ENCODE measurements around the gene HNRNPA1. TPM values are rescaled to one million over a fixed set of nuclear protein-coding genes. Genes with fewer than 3 reads are reported as not detected.

The HNRNPA1 gene
- total RNA-seq (2022; extraction: Qiagen RNA extraction; ENCODE audit: low read depth), result 1,510 to 3,025 TPM (median 1,619 TPM) in 5 replicates

DNA sequence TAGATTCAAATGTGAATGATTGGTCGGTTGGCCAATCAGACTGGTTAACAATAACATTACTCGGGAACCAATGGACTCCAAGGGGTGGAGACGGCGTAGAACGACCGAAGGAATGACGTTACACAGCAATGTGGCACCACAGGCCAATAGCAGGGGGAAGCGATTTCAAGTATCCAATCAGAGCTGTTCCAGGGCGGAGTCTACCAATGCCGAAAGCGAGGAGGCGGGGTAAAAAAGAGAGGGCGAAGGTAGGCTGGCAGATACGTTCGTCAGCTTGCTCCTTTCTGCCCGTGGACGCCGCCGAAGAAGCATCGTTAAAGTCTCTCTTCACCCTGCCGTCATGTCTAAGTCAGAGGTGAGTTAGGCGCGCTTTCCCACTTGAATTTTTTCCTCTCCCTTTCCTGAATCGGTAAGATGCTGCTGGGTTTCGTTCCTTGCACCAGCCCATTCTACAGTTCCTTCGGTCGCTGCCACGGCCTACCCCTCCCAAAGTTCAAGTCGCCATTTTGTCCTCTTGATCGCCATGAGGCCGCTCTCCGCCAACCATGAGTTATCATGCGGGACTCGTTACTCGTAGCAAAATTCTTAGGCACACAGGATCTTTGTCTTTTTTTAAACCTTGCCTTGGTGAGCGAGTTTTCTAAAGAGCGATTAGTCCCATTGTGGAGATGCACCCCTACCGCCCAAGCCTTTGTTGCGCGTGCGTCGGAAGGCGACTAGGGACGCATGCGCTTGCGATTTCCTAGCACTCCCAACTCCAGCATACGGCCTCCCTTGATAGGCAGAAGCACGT, at the start of gene HNRNPA1:
Gene HNRNPA1, plus strand, starts transcription at position 259 of the 793 bp plus-strand sequence. Its CDS starts 82 bp downstream, at position 341.

DNA sequence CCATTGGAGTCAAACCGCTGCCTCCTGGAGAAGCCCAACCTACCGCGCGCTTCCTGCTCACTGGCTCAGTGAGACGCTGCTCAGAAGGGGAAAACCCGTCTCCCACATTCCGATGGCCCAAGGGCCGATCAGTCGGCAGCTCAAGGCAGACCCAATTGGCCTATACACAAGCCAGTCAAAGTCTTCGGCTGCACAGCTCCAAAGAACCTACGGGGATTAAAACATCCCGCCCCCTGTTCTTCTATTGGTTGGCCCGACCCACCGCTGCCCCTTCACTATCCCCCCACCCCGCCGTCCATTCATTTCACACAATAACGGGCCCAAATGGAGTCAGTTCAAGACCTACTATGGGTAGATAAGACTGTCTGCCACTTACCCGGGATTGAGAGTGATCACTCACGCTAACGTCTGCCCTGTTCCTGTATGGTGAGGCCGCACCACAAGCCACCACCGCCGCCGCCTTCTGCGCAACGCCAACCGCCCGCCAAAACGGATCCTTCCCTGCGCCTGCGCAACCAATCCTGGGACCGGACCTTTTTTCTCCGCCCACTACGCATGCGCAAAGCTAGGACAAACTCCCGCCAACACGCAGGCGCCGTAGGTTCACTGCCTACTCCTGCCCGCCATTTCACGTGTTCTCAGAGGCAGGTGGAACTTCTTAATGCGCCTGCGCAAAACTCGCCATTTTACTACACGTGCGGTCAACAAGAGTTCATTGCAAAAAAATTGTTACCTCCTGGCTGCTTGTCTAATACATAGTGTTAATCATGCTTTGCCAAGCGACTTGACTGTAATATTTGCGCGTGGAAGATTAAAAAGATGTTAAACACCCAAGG, 676 bp upstream of the HNRNPA1 start, which contains the start of gene CBX5:
Gene CBX5, minus strand, starts transcription at position 491 of the 836 bp plus-strand sequence. CDS start 22,472 bp downstream, outside the sequence.

DNA sequence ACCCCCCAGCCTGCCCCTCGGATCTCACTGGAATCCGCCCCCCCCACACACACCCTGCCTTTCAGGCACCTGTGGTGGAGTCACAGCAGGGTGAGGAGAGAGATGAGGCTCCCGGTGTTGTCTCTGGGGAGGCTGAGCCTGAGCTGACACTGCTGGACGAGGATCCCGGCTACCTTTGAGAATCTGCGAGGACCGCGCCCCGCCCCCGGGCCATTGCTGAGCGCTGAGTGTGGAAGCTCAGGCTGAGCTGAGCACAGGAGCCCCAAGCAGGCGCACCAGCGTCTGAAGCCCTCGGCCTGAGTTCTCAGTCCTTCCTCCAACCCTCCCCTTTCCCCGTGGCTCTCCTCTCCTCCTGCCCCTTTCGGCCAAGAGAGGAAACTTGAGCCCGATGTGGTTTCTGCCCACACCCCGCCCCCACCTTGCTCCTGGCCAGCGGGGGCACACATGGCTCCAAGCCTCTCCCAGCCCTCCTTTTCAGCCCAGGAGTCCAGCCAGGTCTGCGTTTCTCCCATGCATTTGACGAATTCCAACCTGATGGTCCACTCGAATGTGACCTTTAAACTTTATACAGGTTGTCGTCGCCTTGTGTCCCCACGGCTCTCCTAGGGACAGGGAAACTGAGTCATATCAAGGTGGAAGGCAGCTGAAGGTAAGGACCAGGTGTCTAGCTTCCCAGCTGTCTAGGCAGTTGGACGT, 20.4 kb downstream of the HNRNPA1 start, which contains the start of gene NFE2:
Gene NFE2, minus strand, starts transcription at position 284 of the 696 bp plus-strand sequence. CDS start 5,767 bp downstream, outside the sequence.

DNA sequence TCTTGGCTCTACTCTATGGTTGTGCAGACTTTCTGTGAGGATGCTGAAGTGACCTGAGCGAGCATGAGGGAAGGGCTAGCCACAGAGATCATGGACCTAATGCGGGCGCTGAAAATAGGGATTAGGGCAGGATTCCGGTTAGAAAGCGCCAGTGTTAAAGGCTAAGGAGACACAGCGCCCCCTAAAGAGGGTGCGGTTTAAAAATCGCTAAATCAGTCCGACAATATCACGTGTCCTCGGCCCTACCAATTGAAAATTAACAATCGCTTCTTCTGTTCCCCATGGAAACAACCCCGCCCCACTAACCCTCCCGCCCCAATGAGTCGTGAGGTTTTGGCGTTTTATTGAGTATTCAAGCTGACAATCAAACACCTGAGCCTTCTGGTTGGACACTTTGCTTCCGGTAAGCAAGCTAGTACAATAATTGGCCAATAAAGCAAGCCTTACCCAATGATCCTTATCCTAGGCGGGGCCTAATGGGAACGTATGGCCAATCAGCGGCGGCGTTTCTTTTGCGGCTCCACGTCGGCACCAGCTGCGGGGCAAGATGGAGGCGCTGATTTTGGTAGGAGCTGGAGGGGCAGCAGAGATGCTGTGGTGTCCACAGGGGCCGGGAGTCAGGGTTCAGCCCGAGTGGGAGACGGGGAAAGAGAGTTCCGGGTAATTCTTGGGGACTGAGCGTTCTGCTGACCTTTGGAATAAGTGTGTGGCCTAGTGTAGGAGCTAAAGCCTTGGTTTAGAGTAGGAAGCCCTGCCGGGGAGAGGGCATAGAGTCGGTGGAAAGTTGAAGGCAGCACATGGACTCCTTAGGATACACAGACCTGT, 44.3 kb downstream of the HNRNPA1 start, which contains the start of gene COPZ1:
Gene COPZ1, plus strand, starts transcription at position 515 of the 825 bp plus-strand sequence. Its CDS starts 33 bp downstream, at position 548.

Other genes starting within 250 kb of the HNRNPA1 start
- gene HOXC5, start 247.7 kb upstream of the HNRNPA1 start, total RNA-seq (2022; extraction: Qiagen RNA extraction; ENCODE audit: low read depth), result 0.39 to 0.60 TPM (median 0.53 TPM) in 5 replicates
- gene HOXC4, start 226.9 kb upstream of the HNRNPA1 start, total RNA-seq (2022; extraction: Qiagen RNA extraction; ENCODE audit: low read depth), result 1.7 to 3.9 TPM (median 3.8 TPM) in 5 replicates
- 22.3 to 35.6 TPM (median 33.0 TPM) in 5 replicates for gene SMUG1, start 91.7 kb upstream of the HNRNPA1 start, total RNA-seq (2022; extraction: Qiagen RNA extraction; ENCODE audit: low read depth)
- gene CBX5, start 604 bp upstream of the HNRNPA1 start, total RNA-seq (2022; extraction: Qiagen RNA extraction; ENCODE audit: low read depth), result 18.0 to 30.7 TPM (median 26.2 TPM) in 5 replicates
- not detected in 5 replicates for gene NFE2, start 20.3 kb downstream of the HNRNPA1 start, total RNA-seq (2022; extraction: Qiagen RNA extraction; ENCODE audit: low read depth)
- 216 to 353 TPM (median 233 TPM) in 5 replicates for gene COPZ1, start 44.4 kb downstream of the HNRNPA1 start, total RNA-seq (2022; extraction: Qiagen RNA extraction; ENCODE audit: low read depth)
- gene GPR84, start 83.8 kb downstream of the HNRNPA1 start, total RNA-seq (2022; extraction: Qiagen RNA extraction; ENCODE audit: low read depth), result not detected in 5 replicates
- gene ZNF385A, start 104.0 kb downstream of the HNRNPA1 start, total RNA-seq (2022; extraction: Qiagen RNA extraction; ENCODE audit: low read depth), result 11.3 to 23.1 TPM (median 20.0 TPM) in 5 replicates
- gene ITGA5, start 138.5 kb downstream of the HNRNPA1 start, total RNA-seq (2022; extraction: Qiagen RNA extraction; ENCODE audit: low read depth), result 158 to 252 TPM (median 197 TPM) in 5 replicates
- gene GTSF1, start 192.9 kb downstream of the HNRNPA1 start, total RNA-seq (2022; extraction: Qiagen RNA extraction; ENCODE audit: low read depth), result not detected in 5 replicates
- not detected in 5 replicates for gene NCKAP1L, start 217.0 kb downstream of the HNRNPA1 start, total RNA-seq (2022; extraction: Qiagen RNA extraction; ENCODE audit: low read depth)

Measured in A549 treated with ZK216348 at 1 μM for 4 hours (cell line).